Measurements from ENCODE around the gene CDK5R1. TPM values are rescaled to one million over a fixed set of nuclear protein-coding genes. Genes with fewer than 3 reads are reported as not detected.

The CDK5R1 gene
- polyA plus RNA-seq, 1 experiment: 0.22 TPM

GRCh38 chr17:32502013-32502412 lies 15.2 kb downstream of the CDK5R1 start:
- CTCF ChIA-PET: no interaction called here

GRCh38 chr17:32502710-32503109 lies 15.9 kb downstream of the CDK5R1 start:
- Histone ChIP-seq H3K27ac (ENCODE audit: low read depth, low read length) (no peak overlapping the region), H3K4me3 (ENCODE audit: low read depth, low read length) (no peak overlapping the region), H3K27me3 (ENCODE audit: control insufficient read depth, insufficient read depth, low read length) (peaks cover 19% of the 10 kb centered on the region), H3K9me3 (ENCODE audit: control insufficient read depth, insufficient read depth, low read length) (no peaks in the 10 kb centered on the region; the same call in 1 of the 2 replicates)
- TF ChIP-seq CTCF (IDR thresholded peaks at IDR 0.05; ENCODE audit: low read depth, low read length): no peak
- no peak for DNase-seq (ENCODE audit: low read depth, low spot score)
- POLR2A ChIA-PET: no interaction called here
- CTCF ChIA-PET: no interaction called here

More at GRCh38 chr17:32502013-32502412, 15.2 kb downstream of the CDK5R1 start:
- POLR2A ChIA-PET: no interaction called here
- Histone ChIP-seq H3K9me3 (ENCODE audit: control insufficient read depth, insufficient read depth, low read length) (no peaks in the 10 kb centered on the region; the same call in 1 of the 2 replicates), H3K27me3 (ENCODE audit: control insufficient read depth, insufficient read depth, low read length) (peaks cover 23% of the 10 kb centered on the region), H3K27ac (ENCODE audit: low read depth, low read length) (no peak overlapping the region), H3K4me3 (ENCODE audit: low read depth, low read length) (no peak overlapping the region)
- no peak for DNase-seq (ENCODE audit: low read depth, low spot score)
- no peak for TF ChIP-seq CTCF (IDR thresholded peaks at IDR 0.05; ENCODE audit: low read depth, low read length)

GRCh38 chr17:32503251-32504165 lies 16.7 kb downstream of the CDK5R1 start:
- Histone ChIP-seq H3K27ac (ENCODE audit: low read depth, low read length) (no peak overlapping the region), H3K27me3 (ENCODE audit: control insufficient read depth, insufficient read depth, low read length) (peaks cover 17% of the 10 kb centered on the region), H3K9me3 (ENCODE audit: control insufficient read depth, insufficient read depth, low read length) (no peaks in the 10 kb centered on the region; the same call in 1 of the 2 replicates), H3K4me3 (ENCODE audit: low read depth, low read length) (no peak overlapping the region)
- no peak for TF ChIP-seq CTCF (IDR thresholded peaks at IDR 0.05; ENCODE audit: low read depth, low read length)
- no peak for DNase-seq (ENCODE audit: low read depth, low spot score)
- ChIA-PET POLR2A (no interaction called here), CTCF (no interaction called here)

GRCh38 chr17:32504166-32504990 lies 17.6 kb downstream of the CDK5R1 start:
- ChIA-PET POLR2A (no interaction called here), CTCF (no interaction called here)
- Histone ChIP-seq H3K9me3 (ENCODE audit: control insufficient read depth, insufficient read depth, low read length) (no peaks in the 10 kb centered on the region; the same call in 1 of the 2 replicates), H3K4me3 (ENCODE audit: low read depth, low read length) (no peak overlapping the region), H3K27ac (ENCODE audit: low read depth, low read length) (no peak overlapping the region), H3K27me3 (ENCODE audit: control insufficient read depth, insufficient read depth, low read length) (peaks cover 17% of the 10 kb centered on the region)
- no peak for TF ChIP-seq CTCF (IDR thresholded peaks at IDR 0.05; ENCODE audit: low read depth, low read length)
- no peak for DNase-seq (ENCODE audit: low read depth, low spot score)
